DND-41 (cell line): Measurements from ENCODE around the gene SLC44A3.

Experiments used
- ATAC-seq: fragments of 200-7000 bp; cut with Tn5 transposase; 3 replicates; pipeline ENCODE4 v1.9.1; 2021; ENCODE audit warnings: low read depth; ENCODE audit not compliant: insufficient read depth
- DNase-seq: peaks from one replicate; pipeline ENCODE4 v3.0.0-alpha.2; 2020
- H2AFZ ChIP-seq: 2 replicates; pipeline ENCODE4 v1.6.0; 2012; ENCODE audit warnings: low read depth, low read length
- H3K27ac ChIP-seq: 2 replicates; pipeline ENCODE4 v1.5.1; 2012; ENCODE audit warnings: low read length, inconsistent platforms
- H3K27me3 ChIP-seq: fragments of 200-600 bp; sonication (generic); 2 replicates; pipeline ENCODE4 v1.6.0; 2012; ENCODE audit warnings: low read length, mild to moderate bottlenecking, inconsistent platforms; ENCODE audit not compliant: insufficient read depth, poor library complexity
- H3K36me3 ChIP-seq: 2 replicates; pipeline ENCODE4 v1.5.1; 2012; ENCODE audit warnings: low read length, inconsistent platforms; ENCODE audit not compliant: insufficient read depth
- H3K4me1 ChIP-seq: 2 replicates; pipeline ENCODE4 v1.5.1; 2012; ENCODE audit warnings: mild to moderate bottlenecking, low read length; ENCODE audit not compliant: insufficient read depth
- H3K4me2 ChIP-seq: 2 replicates; pipeline ENCODE4 v1.6.0; 2012; ENCODE audit warnings: mild to moderate bottlenecking, moderate library complexity, low read length, inconsistent platforms; ENCODE audit not compliant: insufficient read depth
- H3K4me3 ChIP-seq, 2 experiments: fragments of 200-600 bp in 1 of 2; shearing (Covaris generic) in 1 of 2; 2 replicates each; pipeline ENCODE4 v1.5.1; 2012 to 2016; ENCODE audit warnings: inconsistent platforms in 2 of 2, low read length in 2 of 2, mild to moderate bottlenecking in 2 of 2, low read depth in 1 of 2, moderate library complexity in 1 of 2
- H3K79me2 ChIP-seq: 2 replicates; pipeline ENCODE4 v1.6.0; 2012; ENCODE audit warnings: low read length, inconsistent platforms; ENCODE audit not compliant: insufficient read depth
- H3K9ac ChIP-seq: 2 replicates; pipeline ENCODE4 v1.6.0; 2012; ENCODE audit warnings: low read depth, mild to moderate bottlenecking, inconsistent platforms, low read length, moderate library complexity
- H3K9me3 ChIP-seq: 2 replicates; pipeline ENCODE4 v1.5.1; 2012; ENCODE audit warnings: low read length, moderate library complexity, mild to moderate bottlenecking, inconsistent platforms; ENCODE audit not compliant: insufficient read depth, severe bottlenecking
- H4K20me1 ChIP-seq: 2 replicates; pipeline ENCODE4 v1.6.0; 2012; ENCODE audit warnings: low read length; ENCODE audit not compliant: insufficient read depth
- CTCF ChIP-seq: IDR thresholded peaks from 2 replicates; pipeline ENCODE4 v1.5.1; 2012; ENCODE audit warnings: borderline replicate concordance, low read length, moderate library complexity, mild to moderate bottlenecking; ENCODE audit not compliant: poor library complexity, severe bottlenecking; ENCODE audit errors: extremely low read depth
- EZH2 ChIP-seq: IDR thresholded peaks from 3 replicates; pipeline ENCODE4 v1.6.1; 2012; ENCODE audit warnings: borderline replicate concordance, low read depth, mild to moderate bottlenecking, moderate library complexity, low read length, inconsistent platforms; ENCODE audit not compliant: severe bottlenecking

SLC44A3 gene

GRCh38 chr1:94777281-94777680, 42.9 kb upstream of the SLC44A3 start:
- Histone ChIP-seq H3K9ac (no peak overlapping the region), H3K9me3 (no peaks in the 10 kb centered on the region), H3K27ac (no peak overlapping the region), H3K4me1 (no peaks in the 10 kb centered on the region), H3K4me2 (no peak overlapping the region), H3K27me3 (no peaks in the 10 kb centered on the region), H3K36me3 (no peaks in the 10 kb centered on the region), H3K79me2 (no peaks in the 10 kb centered on the region), H4K20me1 (no peaks in the 10 kb centered on the region), H3K4me3 (no peak overlapping the region), H2AFZ (no peak overlapping the region)
- TF ChIP-seq CTCF (no peak), EZH2 (no peak)
- no peak for DNase-seq
- no peak for ATAC-seq

- no peak for ATAC-seq
- no peak overlapping the region for H3K4me2 ChIP-seq
- no peak overlapping the region for H3K9ac ChIP-seq
- no peaks in the 10 kb centered on the region for H3K27me3 ChIP-seq
- no peaks in the 10 kb centered on the region for H4K20me1 ChIP-seq
- no peaks in the 10 kb centered on the region for H3K9me3 ChIP-seq
- DNase-seq = no peak
- H3K4me3 ChIP-seq = no peak overlapping the region
- TF ChIP-seq CTCF = no peak
- no peak for TF ChIP-seq EZH2
- H3K4me1 ChIP-seq = no peaks in the 10 kb centered on the region
- H2AFZ ChIP-seq = no peak overlapping the region
- no peaks in the 10 kb centered on the region for H3K36me3 ChIP-seq
- H3K79me2 ChIP-seq = no peaks in the 10 kb centered on the region
- H3K27ac ChIP-seq = no peak overlapping the region
Measured at GRCh38 chr1:94778808-94779207, 41.3 kb upstream of the SLC44A3 start.

GRCh38 chr1:94783342-94784189, 36.6 kb upstream of the SLC44A3 start:
- H3K4me3 ChIP-seq = no peak overlapping the region
- H3K79me2 ChIP-seq = no peaks in the 10 kb centered on the region
- H3K9ac ChIP-seq = no peak overlapping the region
- no peaks in the 10 kb centered on the region for H3K4me1 ChIP-seq
- TF ChIP-seq EZH2 = no peak
- TF ChIP-seq CTCF = no peak
- no peak overlapping the region for H2AFZ ChIP-seq
- no peaks in the 10 kb centered on the region for H3K27me3 ChIP-seq
- no peak for ATAC-seq
- no peak overlapping the region for H3K4me2 ChIP-seq
- H3K36me3 ChIP-seq = no peaks in the 10 kb centered on the region
- H3K9me3 ChIP-seq = no peaks in the 10 kb centered on the region
- H3K27ac ChIP-seq = no peak overlapping the region
- no peaks in the 10 kb centered on the region for H4K20me1 ChIP-seq
- no peak for DNase-seq

DNA sequence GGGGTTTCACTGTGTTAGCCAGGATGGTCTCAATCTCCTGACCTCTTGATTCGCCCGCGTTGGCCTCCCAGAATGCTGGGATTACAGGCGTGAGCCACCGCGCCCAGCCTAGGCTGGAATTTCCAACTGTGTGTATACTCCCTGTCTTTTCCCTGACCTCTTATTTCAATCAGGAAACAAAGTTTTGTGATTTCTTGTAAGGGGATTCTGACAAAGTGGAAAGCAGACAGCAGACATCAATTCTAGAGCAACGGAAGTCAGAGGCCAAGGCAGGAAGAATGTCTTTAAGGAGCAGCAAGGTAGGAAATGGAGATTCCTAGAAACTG, 36.0 kb upstream of the SLC44A3 start:
- Histone ChIP-seq H3K27me3 (no peaks in the 10 kb centered on the region), H3K27ac (no peak overlapping the region), H3K4me2 (no peak overlapping the region), H3K4me1 (no peaks in the 10 kb centered on the region), H2AFZ (no peak overlapping the region), H3K36me3 (no peaks in the 10 kb centered on the region), H3K79me2 (no peaks in the 10 kb centered on the region), H4K20me1 (no peaks in the 10 kb centered on the region), H3K9ac (no peak overlapping the region), H3K4me3 (no peak overlapping the region), H3K9me3 (no peaks in the 10 kb centered on the region)
- ATAC-seq (no peak), DNase-seq (no peak)
- TF ChIP-seq CTCF (no peak), EZH2 (no peak)
